Measurements from ENCODE around the gene ATP10B. TPM values are rescaled to one million over a fixed set of nuclear protein-coding genes. Genes with fewer than 3 reads are reported as not detected.

Gene ATP10B
- total RNA-seq, 1 experiment from 2014 or later = not detected

DNA sequence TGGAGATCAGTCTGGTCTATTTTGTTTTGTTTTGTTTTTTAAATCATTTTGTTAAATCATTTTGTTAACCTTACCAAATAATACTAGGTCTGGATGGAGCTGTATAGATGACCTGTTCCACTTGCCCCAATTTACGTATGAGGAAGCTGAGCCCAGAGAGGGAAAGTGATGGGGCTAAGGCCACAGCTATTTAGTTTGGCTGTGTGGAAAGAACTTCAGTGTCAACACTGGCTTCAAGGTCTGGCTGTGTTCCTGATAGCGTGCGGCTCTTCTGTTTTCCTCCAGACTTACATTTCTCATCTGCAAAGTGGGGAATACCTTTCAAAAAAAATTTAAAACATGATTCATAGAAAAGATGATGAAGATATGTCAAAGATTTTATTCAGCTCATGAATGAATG is 317.9 kb downstream of the ATP10B start:
- CTCF ChIA-PET = no interaction called here
- intact Hi-C loops (cut with micrococcal nuclease; ENCODE audit: unreplicated experiment) = no loop called here
- Histone ChIP-seq H3K4me3 (ENCODE audit: low read depth in 2 of 2, low read length in 2 of 2) (no peak overlapping the region), H3K36me3 (ENCODE audit: control insufficient read depth, insufficient read depth, low read length) (no peaks in the 10 kb centered on the region), H3K9me3 (ENCODE audit: control insufficient read depth, insufficient read depth, low read depth, low read length) (no peaks in the 10 kb centered on the region), H3K27me3 (ENCODE audit: control insufficient read depth, insufficient read depth, low read length) (no peaks in the 10 kb centered on the region), H3K4me1 (ENCODE audit: control insufficient read depth, insufficient read depth, low read length) (no peaks in the 10 kb centered on the region), H3K27ac (ENCODE audit: low read length) (no peak overlapping the region)
- BruUV-seq (replicated peaks) = no TSS peak
- DNase-seq (ENCODE audit: low read depth, low spot score) (no peak), ATAC-seq (no peak)
- in situ Hi-C loops (cut with HindIII; ENCODE audit: low pct_unique_long_range_greater_than_20kb, low sequenced_read_pairs) = no loop called here
- TF ChIP-seq, protein P1, sequence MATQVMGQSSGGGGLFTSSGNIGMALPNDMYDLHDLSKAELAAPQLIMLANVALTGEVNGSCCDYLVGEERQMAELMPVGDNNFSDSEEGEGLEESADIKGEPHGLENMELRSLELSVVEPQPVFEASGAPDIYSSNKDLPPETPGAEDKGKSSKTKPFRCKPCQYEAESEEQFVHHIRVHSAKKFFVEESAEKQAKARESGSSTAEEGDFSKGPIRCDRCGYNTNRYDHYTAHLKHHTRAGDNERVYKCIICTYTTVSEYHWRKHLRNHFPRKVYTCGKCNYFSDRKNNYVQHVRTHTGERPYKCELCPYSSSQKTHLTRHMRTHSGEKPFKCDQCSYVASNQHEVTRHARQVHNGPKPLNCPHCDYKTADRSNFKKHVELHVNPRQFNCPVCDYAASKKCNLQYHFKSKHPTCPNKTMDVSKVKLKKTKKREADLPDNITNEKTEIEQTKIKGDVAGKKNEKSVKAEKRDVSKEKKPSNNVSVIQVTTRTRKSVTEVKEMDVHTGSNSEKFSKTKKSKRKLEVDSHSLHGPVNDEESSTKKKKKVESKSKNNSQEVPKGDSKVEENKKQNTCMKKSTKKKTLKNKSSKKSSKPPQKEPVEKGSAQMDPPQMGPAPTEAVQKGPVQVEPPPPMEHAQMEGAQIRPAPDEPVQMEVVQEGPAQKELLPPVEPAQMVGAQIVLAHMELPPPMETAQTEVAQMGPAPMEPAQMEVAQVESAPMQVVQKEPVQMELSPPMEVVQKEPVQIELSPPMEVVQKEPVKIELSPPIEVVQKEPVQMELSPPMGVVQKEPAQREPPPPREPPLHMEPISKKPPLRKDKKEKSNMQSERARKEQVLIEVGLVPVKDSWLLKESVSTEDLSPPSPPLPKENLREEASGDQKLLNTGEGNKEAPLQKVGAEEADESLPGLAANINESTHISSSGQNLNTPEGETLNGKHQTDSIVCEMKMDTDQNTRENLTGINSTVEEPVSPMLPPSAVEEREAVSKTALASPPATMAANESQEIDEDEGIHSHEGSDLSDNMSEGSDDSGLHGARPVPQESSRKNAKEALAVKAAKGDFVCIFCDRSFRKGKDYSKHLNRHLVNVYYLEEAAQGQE (IDR thresholded peaks at IDR 0.05; ENCODE audit: insufficient read depth in 1 of 2, low read depth in 2 of 2, low read length in 1 of 2) = no peak
- TF ChIP-seq, protein P2, sequence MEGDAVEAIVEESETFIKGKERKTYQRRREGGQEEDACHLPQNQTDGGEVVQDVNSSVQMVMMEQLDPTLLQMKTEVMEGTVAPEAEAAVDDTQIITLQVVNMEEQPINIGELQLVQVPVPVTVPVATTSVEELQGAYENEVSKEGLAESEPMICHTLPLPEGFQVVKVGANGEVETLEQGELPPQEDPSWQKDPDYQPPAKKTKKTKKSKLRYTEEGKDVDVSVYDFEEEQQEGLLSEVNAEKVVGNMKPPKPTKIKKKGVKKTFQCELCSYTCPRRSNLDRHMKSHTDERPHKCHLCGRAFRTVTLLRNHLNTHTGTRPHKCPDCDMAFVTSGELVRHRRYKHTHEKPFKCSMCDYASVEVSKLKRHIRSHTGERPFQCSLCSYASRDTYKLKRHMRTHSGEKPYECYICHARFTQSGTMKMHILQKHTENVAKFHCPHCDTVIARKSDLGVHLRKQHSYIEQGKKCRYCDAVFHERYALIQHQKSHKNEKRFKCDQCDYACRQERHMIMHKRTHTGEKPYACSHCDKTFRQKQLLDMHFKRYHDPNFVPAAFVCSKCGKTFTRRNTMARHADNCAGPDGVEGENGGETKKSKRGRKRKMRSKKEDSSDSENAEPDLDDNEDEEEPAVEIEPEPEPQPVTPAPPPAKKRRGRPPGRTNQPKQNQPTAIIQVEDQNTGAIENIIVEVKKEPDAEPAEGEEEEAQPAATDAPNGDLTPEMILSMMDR (IDR thresholded peaks at IDR 0.05) = no peak
- POLR2A ChIA-PET = no interaction called here

DNA sequence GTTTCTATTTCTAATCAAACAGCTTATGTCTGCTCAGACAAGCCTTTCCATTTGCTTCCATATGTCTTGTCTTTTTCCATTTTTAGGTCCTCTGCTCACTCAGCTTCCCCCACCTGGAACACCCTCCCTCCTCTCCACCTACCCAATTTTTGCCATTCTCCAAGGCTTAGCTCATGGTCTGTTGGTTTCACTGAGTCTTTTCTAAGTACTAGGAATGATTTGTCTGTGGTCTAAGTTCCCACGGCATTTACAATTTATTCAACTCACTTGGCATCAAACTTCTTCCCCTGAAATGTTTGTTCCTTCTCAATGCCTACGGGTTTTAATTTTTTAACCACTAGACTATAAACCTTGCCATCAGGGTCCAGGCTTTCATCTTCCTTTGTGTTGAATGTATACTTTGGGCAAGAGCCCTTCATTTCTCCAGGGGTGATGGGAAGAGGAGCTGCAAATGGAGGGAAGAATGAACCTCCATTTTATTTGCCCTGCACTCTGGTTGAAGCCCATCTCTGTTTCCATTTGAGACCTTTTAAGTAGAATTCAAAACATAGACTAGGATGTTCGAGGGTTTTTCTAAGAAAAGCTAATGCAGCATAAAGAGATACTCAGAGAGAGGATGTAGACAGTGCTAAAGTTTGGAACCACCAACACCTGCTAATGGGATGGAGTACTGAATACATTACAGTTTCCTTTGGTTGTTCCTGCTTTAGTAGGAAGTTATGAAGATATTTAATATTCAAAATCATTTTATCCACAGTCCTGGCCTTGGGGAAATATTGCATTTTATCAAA is 326.3 kb downstream of the ATP10B start:
- Histone ChIP-seq H3K27me3 (ENCODE audit: control insufficient read depth, insufficient read depth, low read length) (no peaks in the 10 kb centered on the region), H3K4me3 (ENCODE audit: low read depth in 2 of 2, low read length in 2 of 2) (no peak overlapping the region), H3K27ac (ENCODE audit: low read length) (no peak overlapping the region), H3K36me3 (ENCODE audit: control insufficient read depth, insufficient read depth, low read length) (no peaks in the 10 kb centered on the region), H3K9me3 (ENCODE audit: control insufficient read depth, insufficient read depth, low read depth, low read length) (no peaks in the 10 kb centered on the region), H3K4me1 (ENCODE audit: control insufficient read depth, insufficient read depth, low read length) (no peaks in the 10 kb centered on the region)
- intact Hi-C loops (cut with micrococcal nuclease; ENCODE audit: unreplicated experiment) (no loop called here), in situ Hi-C loops (cut with HindIII; ENCODE audit: low pct_unique_long_range_greater_than_20kb, low sequenced_read_pairs) (no loop called here)
- ATAC-seq (no peak), DNase-seq (ENCODE audit: low read depth, low spot score) (no peak)
- TF ChIP-seq POLR2AphosphoS5 (IDR thresholded peaks at IDR 0.05; ENCODE audit: low read depth, low read length) (no peak), SIN3A (IDR thresholded peaks at IDR 0.05; ENCODE audit: borderline replicate concordance, insufficient read depth, low read depth, low read length) (no peak), TCF7L2 (IDR thresholded peaks at IDR 0.05; ENCODE audit: low read depth, low read length) (no peak)
- TF ChIP-seq, protein P2 (IDR thresholded peaks at IDR 0.05) = no peak
- TF ChIP-seq, protein P1 (IDR thresholded peaks at IDR 0.05; ENCODE audit: insufficient read depth in 1 of 2, low read depth in 2 of 2, low read length in 1 of 2) = no peak
- ChIA-PET POLR2A (interaction anchor here (0.6 kb wide), 1 partner anchor 47 kb away, joined by 4 read pairs; no protein-coding TSS in a partner anchor), CTCF (no interaction called here)
- no TSS peak for BruUV-seq (replicated peaks)
